T-cell (primary cell): Measurements from ENCODE around the gene TFEC. TPM values are rescaled to one million over a fixed set of nuclear protein-coding genes. Genes with fewer than 3 reads are reported as not detected.
"Not testable (repeated sequence)": the region's sequence is repeated elsewhere in the genome, so short reads cannot be mapped to it uniquely, and the experiment has no call there.

Experiments
- ATAC-seq, 4 experiments: fragments of 200-7000 bp in 3 of 4; fragments of 150-1000 bp in 1 of 4; cut with Tn5 transposase; replicated peaks in 1 of 4; 1 replicate in 3 of 4; 2 replicates in 1 of 4; pipeline ENCODE4 v1.10.0; 2021; ENCODE audit warnings: moderate library complexity in 3 of 4, mild to moderate bottlenecking in 2 of 4, moderate number of reproducible peaks in 1 of 4
- CTCF ChIA-PET, 2 donors: fragments of 300-600 bp; sonication (Branson Sonifier 250); formaldehyde crosslinking; loops; one replicate each; lab custom pipeline; 2022; ENCODE audit warnings: antibody characterized with exemption in 2 of 2; lab: Charles Lee
- POLR2A ChIA-PET, 2 donors: fragments of 300-600 bp; sonication (Branson Sonifier 250); formaldehyde crosslinking; loops; one replicate each; lab custom pipeline; 2022; ENCODE audit warnings: antibody characterized with exemption in 2 of 2; lab: Charles Lee
- DNase-seq, 35 experiments: peaks; one replicate each; pipeline versions ENCODE4 v3.0.0 to v3.0.0-alpha.2; 2013 to 2023
- H3K27ac ChIP-seq: one replicate; pipeline ENCODE4 v1.5.1; 2013; ENCODE audit warnings: low read length
- H3K27me3 ChIP-seq, 2 experiments: replicated peaks in 1 of 2; 1 replicate in 1 of 2; 2 replicates in 1 of 2; pipeline versions ENCODE4 v1.6.1 to v1.7.0; 2013; ENCODE audit warnings: low read length in 1 of 2, mixed read lengths in 1 of 2; ENCODE audit not compliant: control insufficient read depth in 2 of 2, insufficient read depth in 2 of 2; ENCODE audit errors: extremely low read depth in 1 of 2
- H3K36me3 ChIP-seq, 2 donors: 1 replicate in 1 of 2; 2 replicates in 1 of 2; pipeline versions ENCODE4 v1.6.1 to v1.7.0; 2013; ENCODE audit warnings: low read length in 1 of 2; ENCODE audit not compliant: control insufficient read depth in 2 of 2, insufficient read depth in 1 of 2; ENCODE audit errors: extremely low read depth in 1 of 2
- H3K4me1 ChIP-seq, 2 experiments: 1 replicate in 1 of 2; 2 replicates in 1 of 2; pipeline versions ENCODE4 v1.6.1 to v1.7.0; 2013; ENCODE audit warnings: low read length in 2 of 2, mixed read lengths in 1 of 2; ENCODE audit not compliant: insufficient read depth in 2 of 2, control insufficient read depth in 1 of 2; ENCODE audit errors: extremely low read depth in 1 of 2
- H3K4me3 ChIP-seq, 2 donors: 1 replicate in 1 of 2; 2 replicates in 1 of 2; pipeline versions ENCODE4 v1.5.1 to v1.7.0; 2013; ENCODE audit warnings: mild to moderate bottlenecking in 2 of 2, low read length in 1 of 2, moderate library complexity in 1 of 2; ENCODE audit not compliant: control insufficient read depth in 1 of 2; ENCODE audit errors: extremely low read depth in 1 of 2
- H3K9me3 ChIP-seq: 2 replicates; pipeline ENCODE4 v1.7.0; 2013
- H3K27ac Mint-ChIP-seq, 2 donors: one replicate each; pipeline ENCODE4 v1.8.0; 2020 to 2021; ENCODE audit warnings: mild to moderate bottlenecking in 2 of 2, mixed read lengths in 2 of 2
- H3K27me3 Mint-ChIP-seq, 2 donors: one replicate each; pipeline ENCODE4 v1.8.0; 2021 to 2022; ENCODE audit warnings: mixed read lengths in 2 of 2
- H3K36me3 Mint-ChIP-seq: one replicate; pipeline ENCODE4 v1.8.0; 2021; ENCODE audit warnings: mixed read lengths
- H3K4me1 Mint-ChIP-seq, 3 donors: one replicate each; pipeline ENCODE4 v1.8.0; 2020 to 2022; ENCODE audit warnings: mixed read lengths in 3 of 3, mild to moderate bottlenecking in 1 of 3
- H3K4me3 Mint-ChIP-seq, 3 donors: one replicate each; pipeline ENCODE4 v1.8.0; 2020 to 2022; ENCODE audit warnings: mild to moderate bottlenecking in 3 of 3, mixed read lengths in 3 of 3, moderate library complexity in 3 of 3
- H3K9me3 Mint-ChIP-seq, 3 donors: one replicate each; pipeline ENCODE4 v1.8.0; 2020 to 2022; ENCODE audit warnings: mixed read lengths in 3 of 3
- WGBS: methylation state at CpG from one replicate; pipeline ENCODE4 v1.1.5; 2013; ENCODE audit warnings: missing lambda C conversion rate; ENCODE audit not compliant: insufficient coverage; 5-methylcytosine and 5-hydroxymethylcytosine counted together
- total RNA-seq, 35 experiments: library from RNA in 6 of 35; stranded (reverse) in 6 of 35; fragments of 120-200 nt in 1 of 35; gene quantifications; one replicate each; pipeline versions ENCODE4 v1.2.1 to v1.2.4 and lab custom pipeline; 2013 to 2026

Gene TFEC
- total RNA-seq, 5 donors from 2014 or later (not counting 1 experiment from before 2014, with no cell fraction given): 0.19 to 0.51 (median 0.33) TPM

DNA sequence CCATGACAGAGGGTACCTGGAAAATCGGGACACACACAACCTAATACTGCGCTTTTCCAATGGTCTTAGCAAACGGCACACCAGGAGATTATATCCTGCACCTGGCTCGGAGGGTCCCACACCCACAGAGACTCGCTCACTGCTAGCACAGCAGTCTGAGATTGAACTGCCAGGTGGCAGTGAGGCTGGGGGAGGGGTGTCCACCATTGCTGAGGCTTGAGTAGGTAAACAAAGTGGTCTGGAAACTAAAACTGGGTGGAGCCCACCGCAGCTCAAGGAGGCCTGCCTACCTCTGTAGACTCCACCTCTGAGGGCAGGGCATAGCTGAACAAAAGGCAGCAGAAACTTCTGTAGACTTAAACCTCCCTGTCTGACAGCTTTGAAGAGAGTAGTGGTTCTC is 16.7 kb upstream of the TFEC start:
- H3K36me3 ChIP-seq, H3K4me1 Mint-ChIP-seq, H3K27ac ChIP-seq, POLR2A ChIA-PET, H3K4me3 ChIP-seq, H3K27me3 ChIP-seq, H3K27ac Mint-ChIP-seq, H3K9me3 Mint-ChIP-seq, H3K4me3 Mint-ChIP-seq, H3K4me1 ChIP-seq, ATAC-seq, H3K9me3 ChIP-seq, CTCF ChIA-PET, DNase-seq, H3K36me3 Mint-ChIP-seq, H3K27me3 Mint-ChIP-seq: not testable (repeated sequence)
- 78% methylated on average over 3 of the region's 6 CpGs for WGBS

GRCh38 chr7:116045532-116045931 is 15.0 kb upstream of the TFEC start:
- Histone ChIP-seq H3K27ac (no peak overlapping the region), H3K4me3 (no peak overlapping the region), H3K36me3 (no peaks in the 10 kb centered on the region), H3K27me3 (peaks cover 0 to 5% of the 10 kb centered on the region in 2 experiments), H3K4me1 (no peaks in the 10 kb centered on the region), H3K9me3 (no peaks in the 10 kb centered on the region)
- ATAC-seq (no peak), DNase-seq (no peak)
- H3K27ac Mint-ChIP-seq: no peak overlapping the region
- H3K9me3 Mint-ChIP-seq: peaks cover 0 to 5% (median 4%) of the 10 kb centered on the region in 3 donors
- no peak overlapping the region for H3K4me3 Mint-ChIP-seq
- ChIA-PET POLR2A (no interaction called here), CTCF (no interaction called here)
- H3K36me3 Mint-ChIP-seq: no peaks in the 10 kb centered on the region
- H3K4me1 Mint-ChIP-seq: no peaks in the 10 kb centered on the region
- whole genome bisulfite sequencing: 92% methylated on average over 5 of the region's 6 CpGs
- no peaks in the 10 kb centered on the region for H3K27me3 Mint-ChIP-seq

DNA sequence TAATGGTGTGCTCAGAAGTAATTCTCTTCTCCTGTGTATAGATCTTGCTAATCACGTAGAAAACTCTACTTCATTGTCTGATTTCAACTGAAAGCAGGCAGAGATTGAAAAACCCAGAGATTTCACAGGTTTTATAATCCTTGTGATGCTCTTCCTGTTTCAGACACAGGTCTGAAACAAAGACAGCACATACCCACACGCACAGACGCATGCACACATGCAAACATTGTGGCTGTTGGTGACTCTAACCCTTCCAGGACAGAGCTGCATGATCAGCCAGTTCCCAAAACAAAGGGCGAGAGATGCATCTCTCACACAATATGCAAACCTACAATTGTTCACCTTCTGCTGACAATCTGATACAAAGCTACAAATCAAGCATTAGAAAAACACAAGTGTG is 11.1 kb upstream of the TFEC start:
- Histone ChIP-seq H3K36me3 (no peaks in the 10 kb centered on the region), H3K4me3 (no peak overlapping the region), H3K27ac (no peak overlapping the region), H3K4me1 (no peaks in the 10 kb centered on the region), H3K27me3 (peaks cover 0 to 5% of the 10 kb centered on the region in 2 experiments), H3K9me3 (no peaks in the 10 kb centered on the region)
- POLR2A ChIA-PET: no interaction called here
- DNase-seq: no peak
- H3K27me3 Mint-ChIP-seq: no peaks in the 10 kb centered on the region
- no peak overlapping the region for H3K4me3 Mint-ChIP-seq
- CTCF ChIA-PET: interaction anchor here in 1 of 2 donors (0.7 kb wide), 1 partner anchor 460 kb away, joined by 3 read pairs; no protein-coding TSS in a partner anchor
- whole genome bisulfite sequencing: no CpG with 5 or more reads among the region's 4 CpGs
- H3K27ac Mint-ChIP-seq: no peak overlapping the region
- H3K4me1 Mint-ChIP-seq: no peaks in the 10 kb centered on the region
- peaks cover 0 to 4% (median 0%) of the 10 kb centered on the region in 3 donors for H3K9me3 Mint-ChIP-seq
- H3K36me3 Mint-ChIP-seq: no peaks in the 10 kb centered on the region
- ATAC-seq: no peak

GRCh38 chr7:116037401-116037800 is 6.8 kb upstream of the TFEC start:
- Histone ChIP-seq H3K27me3 (no peaks in the 10 kb centered on the region), H3K36me3 (no peaks in the 10 kb centered on the region), H3K27ac (no peak overlapping the region), H3K4me1 (no peaks in the 10 kb centered on the region), H3K9me3 (no peaks in the 10 kb centered on the region), H3K4me3 (no peak overlapping the region)
- ChIA-PET POLR2A (interaction anchor here in 1 of 2 donors (0.7 kb wide), 1 partner anchor 447 kb away, joined by 3 read pairs; no protein-coding TSS in a partner anchor), CTCF (no interaction called here)
- Mint-ChIP-seq H3K4me3 (no peak overlapping the region), H3K4me1 (no peaks in the 10 kb centered on the region), H3K36me3 (no peaks in the 10 kb centered on the region), H3K9me3 (no peaks in the 10 kb centered on the region), H3K27me3 (peaks cover 0 to 1% of the 10 kb centered on the region in 2 donors), H3K27ac (no peak overlapping the region)
- DNase-seq: no peak
- ATAC-seq: no peak
- no CpG with 5 or more reads among the region's 2 CpGs for WGBS

DNA sequence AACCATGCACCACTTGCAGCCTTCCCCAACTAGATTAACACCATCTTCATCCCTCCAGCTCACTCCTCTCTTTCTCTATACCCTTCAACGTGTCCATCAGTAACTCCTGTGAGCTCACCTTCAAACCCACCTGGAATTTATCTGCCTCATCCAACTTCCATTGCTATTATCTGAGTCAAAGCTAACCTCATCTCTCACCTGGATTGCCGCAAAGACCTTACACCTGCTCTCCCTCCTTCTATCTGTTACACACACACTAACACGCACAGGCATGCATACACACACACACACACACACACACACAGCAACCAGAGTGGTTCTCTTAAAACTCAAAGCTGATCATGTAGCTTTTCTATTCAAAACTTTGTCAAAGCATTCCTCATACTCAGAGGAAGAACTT is 3.8 kb upstream of the TFEC start:
- no peaks in the 10 kb centered on the region for H3K4me1 Mint-ChIP-seq
- ChIA-PET POLR2A (no interaction called here), CTCF (no interaction called here)
- no peaks in the 10 kb centered on the region for H3K9me3 Mint-ChIP-seq
- no peak overlapping the region for H3K27ac Mint-ChIP-seq
- Histone ChIP-seq H3K4me3 (no peak overlapping the region), H3K27ac (no peak overlapping the region), H3K9me3 (no peaks in the 10 kb centered on the region), H3K4me1 (no peaks in the 10 kb centered on the region), H3K36me3 (no peaks in the 10 kb centered on the region), H3K27me3 (no peaks in the 10 kb centered on the region)
- H3K4me3 Mint-ChIP-seq: no peak overlapping the region
- DNase-seq (no peak), ATAC-seq (no peak)
- peaks cover 3 to 4% of the 10 kb centered on the region in 2 donors for H3K27me3 Mint-ChIP-seq
- H3K36me3 Mint-ChIP-seq: no peaks in the 10 kb centered on the region
- 71% methylated on average over 3 of the region's 3 CpGs for WGBS

DNA sequence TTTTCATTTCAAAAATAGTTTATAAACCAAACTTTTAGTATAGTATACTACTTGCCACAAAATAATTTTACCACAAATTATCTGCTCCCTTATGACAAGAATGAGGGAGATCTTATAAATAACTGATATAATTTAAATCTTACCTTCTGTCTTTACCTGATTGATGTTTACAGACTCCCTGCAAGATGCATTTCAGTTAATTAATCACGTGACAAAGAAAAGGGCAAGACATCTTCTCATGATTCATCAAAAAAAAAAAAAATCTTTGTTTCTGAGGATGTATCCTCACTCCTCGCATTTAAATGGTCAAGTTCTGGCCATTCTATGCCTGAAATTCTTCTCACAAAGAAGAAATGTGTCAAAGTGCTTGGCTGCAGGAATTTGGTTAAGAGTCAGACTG is 2.3 kb upstream of the TFEC start:
- ChIA-PET POLR2A (no interaction called here), CTCF (no interaction called here)
- Histone ChIP-seq H3K36me3 (no peaks in the 10 kb centered on the region), H3K9me3 (no peaks in the 10 kb centered on the region), H3K4me3 (no peak overlapping the region), H3K27ac (no peak overlapping the region), H3K27me3 (no peaks in the 10 kb centered on the region), H3K4me1 (no peaks in the 10 kb centered on the region)
- Mint-ChIP-seq H3K9me3 (no peaks in the 10 kb centered on the region), H3K4me3 (no peak overlapping the region), H3K27ac (no peak overlapping the region), H3K4me1 (no peaks in the 10 kb centered on the region), H3K36me3 (no peaks in the 10 kb centered on the region), H3K27me3 (peaks cover 3 to 4% of the 10 kb centered on the region in 2 donors)
- ATAC-seq (no peak), DNase-seq (no peak)
- WGBS: no CpG with 5 or more reads among the region's 2 CpGs

GRCh38 chr7:116028787-116029186 is 1.8 kb downstream of the TFEC start:
- peaks cover 3 to 7% of the 10 kb centered on the region in 2 donors for H3K27me3 Mint-ChIP-seq
- CTCF ChIA-PET: interaction anchor here in 1 of 2 donors (0.5 kb wide), 1 partner anchor 105 kb away, joined by 3 read pairs; no protein-coding TSS in a partner anchor
- Histone ChIP-seq H3K4me1 (no peaks in the 10 kb centered on the region), H3K27me3 (no peaks in the 10 kb centered on the region), H3K9me3 (no peaks in the 10 kb centered on the region), H3K36me3 (no peaks in the 10 kb centered on the region), H3K4me3 (no peak overlapping the region), H3K27ac (no peak overlapping the region)
- H3K4me1 Mint-ChIP-seq: no peaks in the 10 kb centered on the region
- WGBS: no CpG with 5 or more reads among the region's 2 CpGs
- H3K36me3 Mint-ChIP-seq: no peaks in the 10 kb centered on the region
- H3K9me3 Mint-ChIP-seq: no peaks in the 10 kb centered on the region
- DNase-seq (no peak), ATAC-seq (no peak)
- no peak overlapping the region for H3K4me3 Mint-ChIP-seq
- POLR2A ChIA-PET: no interaction called here
- no peak overlapping the region for H3K27ac Mint-ChIP-seq
